ENCODE results near the gene PHF20. TPM values are rescaled to one million over a fixed set of nuclear protein-coding genes. Genes with fewer than 3 reads are reported as not detected.
A peak's percentile ranks its signal among the peaks of the same experiment; 100 is the strongest.
"Not testable (repeated sequence)": the region's sequence is repeated elsewhere in the genome, so short reads cannot be mapped to it uniquely, and the experiment has no call there.

Gene PHF20
- polyA plus RNA-seq, 3 donors = 5.9 to 26.5 (median 16.0) TPM

- peak overlapping the region; percentile 48 for H3K27ac ChIP-seq (ENCODE audit: low read depth, low read length)
- 42 to 57% (median 49%) methylated on average over 5 of the region's 5 CpGs for WGBS, 3 donors
Observed at GRCh38 chr20:35768731-35769664, 2.8 kb upstream of the PHF20 start.

DNA sequence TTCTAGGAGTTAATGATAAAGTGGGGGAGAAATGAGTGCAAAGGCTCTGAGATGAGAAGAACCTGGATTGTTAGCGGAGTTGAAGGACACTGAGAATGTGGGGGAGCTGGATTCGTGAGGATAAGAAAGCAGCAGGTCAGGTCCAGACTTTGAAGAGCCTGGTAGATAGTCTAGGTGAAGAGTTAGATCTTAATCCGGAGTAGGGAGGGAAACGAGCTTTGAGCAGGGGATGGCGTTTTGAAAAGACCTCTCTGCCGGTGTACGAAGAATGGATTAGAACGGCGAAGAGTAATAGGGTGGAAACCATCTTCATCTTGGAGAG, 487 bp upstream of the PHF20 start:
- peak overlapping the region; percentile 70 for H3K27ac ChIP-seq (ENCODE audit: low read depth, low read length)
- whole genome bisulfite sequencing, 3 donors = 67 to 83% (median 73%) methylated on average over 9 of the region's 9 CpGs

- 6 to 27% (median 8%) methylated on average over 8 of the region's 8 CpGs for WGBS, 3 donors
- H3K27ac ChIP-seq (ENCODE audit: low read depth, low read length) = peak overlapping the region; percentile 68
Observed at GRCh38 chr20:35772563-35773058, 796 bp downstream of the PHF20 start.

GRCh38 chr20:35773154-35773751, 1.4 kb downstream of the PHF20 start:
- no peak overlapping the region for H3K27ac ChIP-seq (ENCODE audit: low read depth, low read length)
- WGBS, 3 donors = 36 to 60% (median 39%) methylated on average over 8 of the region's 8 CpGs

- WGBS, 3 donors = 76 to 82% (median 81%) methylated on average over 1 of the region's 1 CpG
- H3K27ac ChIP-seq (ENCODE audit: low read depth, low read length) = no peak overlapping the region
Observed at GRCh38 chr20:35774391-35774790, 2.6 kb downstream of the PHF20 start.

DNA sequence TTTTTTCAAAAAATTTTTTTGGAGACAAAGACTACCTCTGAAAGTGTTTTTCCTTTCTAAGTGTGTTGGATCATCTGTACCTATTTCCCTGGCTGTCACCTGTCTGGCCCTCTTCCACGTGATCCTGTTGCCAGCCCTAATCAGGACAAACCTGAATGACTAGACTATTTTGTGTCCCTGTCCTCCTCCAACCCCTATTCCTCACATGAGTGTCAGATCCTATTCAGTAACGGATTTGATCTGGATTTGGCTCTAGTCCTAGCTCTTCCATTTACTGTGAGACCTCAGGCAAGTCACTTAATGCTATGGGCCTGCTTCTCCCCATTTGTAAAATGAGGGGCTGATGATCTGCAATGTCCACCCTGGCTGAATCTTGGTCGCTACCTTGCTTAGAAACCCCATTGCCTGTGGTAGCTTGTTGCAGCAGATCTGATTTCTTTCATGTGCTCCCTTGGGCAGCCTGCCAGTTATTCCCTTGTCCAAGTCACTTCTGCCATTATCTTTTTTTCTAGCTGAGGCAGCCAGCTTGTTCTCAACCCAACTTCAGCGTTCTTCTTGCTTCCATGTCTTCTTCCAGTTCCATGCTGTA, 4.8 kb downstream of the PHF20 start:
- 33 to 77% (median 67%) methylated on average over 4 of the region's 4 CpGs for WGBS, 3 donors
- H3K27ac ChIP-seq (ENCODE audit: low read depth, low read length) = no peak overlapping the region

DNA sequence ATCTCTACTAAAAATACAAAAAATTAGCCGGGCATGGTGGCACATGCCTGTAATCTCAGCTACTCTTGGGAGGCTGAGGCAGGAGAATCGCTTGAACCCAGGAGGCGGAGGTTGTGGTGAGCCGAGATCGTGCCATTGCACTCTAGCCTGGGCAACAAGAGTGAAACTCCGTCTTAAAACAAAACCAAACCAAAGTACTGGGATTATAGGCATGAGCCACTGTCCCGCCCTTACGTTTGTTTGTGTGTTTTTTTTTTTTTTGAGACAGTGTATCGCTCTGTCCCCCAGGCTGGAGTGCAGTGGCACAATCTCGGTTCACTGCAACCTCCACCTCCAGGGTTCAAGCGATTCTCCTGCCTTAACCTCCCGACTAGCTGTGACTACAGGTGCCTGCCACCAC, 12.0 kb downstream of the PHF20 start:
- 95 to 96% (median 96%) methylated on average over 12 of the region's 12 CpGs for WGBS, 3 donors
- H3K27ac ChIP-seq (ENCODE audit: low read depth, low read length) = not testable (repeated sequence)

GRCh38 chr20:35785541-35785940, 13.7 kb downstream of the PHF20 start:
- 92 to 98% (median 98%) methylated on average over 4 of the region's 4 CpGs for WGBS, 3 donors
- not testable (repeated sequence) for H3K27ac ChIP-seq (ENCODE audit: low read depth, low read length)

- no peak overlapping the region for H3K27ac ChIP-seq (ENCODE audit: low read depth, low read length)
- WGBS, 3 donors = 97 to 100% (median 97%) methylated on average over 4 of the region's 4 CpGs
Observed at GRCh38 chr20:35788796-35789195, 17.0 kb downstream of the PHF20 start.

DNA sequence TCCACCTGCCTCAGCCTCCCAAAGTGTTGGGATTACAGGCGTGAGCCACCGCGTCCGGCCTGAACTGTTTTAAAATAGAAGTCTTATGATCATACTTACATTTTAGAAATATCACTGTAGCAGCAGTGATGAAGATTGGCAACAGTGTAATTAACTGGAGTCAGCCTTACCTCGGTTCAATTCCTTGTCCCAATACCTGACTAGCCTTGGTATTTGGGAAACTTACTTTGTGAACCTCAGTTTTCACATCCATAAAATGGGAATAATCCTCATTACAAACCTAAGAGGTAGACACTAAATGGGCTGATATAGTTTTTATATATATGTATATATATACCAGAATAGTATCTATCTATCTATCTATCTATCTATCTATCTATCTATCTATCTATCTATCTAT, 19.3 kb downstream of the PHF20 start:
- WGBS, 3 donors = 95 to 99% (median 97%) methylated on average over 5 of the region's 5 CpGs
- no peak overlapping the region for H3K27ac ChIP-seq (ENCODE audit: low read depth, low read length)

DNA sequence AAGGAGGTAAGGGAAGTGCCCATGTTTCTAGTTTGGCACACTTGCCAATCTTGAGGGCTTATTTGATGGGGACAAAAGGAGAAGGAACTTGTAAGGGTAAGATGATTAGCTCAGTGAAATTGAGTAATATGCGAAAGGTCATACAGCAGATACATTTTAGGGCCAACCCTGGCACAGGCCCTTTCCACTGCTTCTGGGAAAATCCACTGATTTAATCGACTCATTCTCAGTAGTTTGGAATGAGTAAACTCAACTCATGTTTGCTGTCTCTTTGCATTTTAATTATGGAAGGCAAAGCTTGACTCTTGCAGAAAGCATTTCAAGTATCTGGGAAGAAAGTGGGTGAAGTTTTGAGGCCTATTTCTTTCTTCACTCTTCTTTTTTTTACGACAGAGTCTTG, 20.0 kb downstream of the PHF20 start:
- WGBS, 3 donors = 40 to 73% (median 46%) methylated on average over 3 of the region's 3 CpGs
- H3K27ac ChIP-seq (ENCODE audit: low read depth, low read length) = no peak overlapping the region

DNA sequence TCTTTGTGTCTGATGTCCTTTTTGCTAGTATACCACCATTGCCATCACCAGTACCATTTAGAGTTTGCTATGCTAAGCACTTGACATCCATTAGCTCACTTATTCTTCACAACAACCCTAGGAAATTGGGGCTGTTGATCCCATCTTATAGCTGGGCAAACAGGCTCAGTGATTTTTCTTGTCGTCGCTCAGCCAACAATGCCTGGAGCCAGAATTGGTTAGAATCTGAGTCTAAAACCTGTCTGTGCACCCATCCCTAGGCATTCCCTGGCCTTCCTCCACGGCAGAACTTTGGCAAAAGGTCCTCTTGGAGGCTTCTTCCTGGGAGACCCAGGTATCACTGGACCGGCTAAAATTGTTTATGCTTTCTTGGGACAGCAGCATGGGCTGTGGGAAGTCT, 20.9 kb downstream of the PHF20 start:
- WGBS, 3 donors = 92 to 97% (median 95%) methylated on average over 4 of the region's 4 CpGs
- no peak overlapping the region for H3K27ac ChIP-seq (ENCODE audit: low read depth, low read length)

DNA sequence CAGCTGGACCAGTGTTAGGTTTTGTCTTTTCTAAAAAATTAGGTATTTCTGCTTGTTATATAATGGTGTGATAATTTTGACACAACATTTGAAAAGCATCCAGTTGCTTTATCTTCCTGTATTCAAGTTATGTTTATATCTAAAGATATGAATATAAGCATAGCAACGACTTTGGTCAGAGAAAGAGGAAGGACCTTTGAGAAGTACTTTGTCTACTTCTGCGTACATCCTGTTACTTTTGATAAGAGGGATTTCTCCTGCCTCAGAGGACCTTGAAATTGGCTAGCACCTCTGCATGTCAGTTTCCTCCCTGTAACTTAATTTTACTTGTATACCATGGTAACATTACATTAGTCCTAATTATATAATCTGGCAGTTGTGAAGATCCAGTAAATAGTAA, 24.8 kb downstream of the PHF20 start:
- WGBS, 3 donors = 21 to 41% (median 25%) methylated on average over 2 of the region's 2 CpGs
- no peak overlapping the region for H3K27ac ChIP-seq (ENCODE audit: low read depth, low read length)

DNA sequence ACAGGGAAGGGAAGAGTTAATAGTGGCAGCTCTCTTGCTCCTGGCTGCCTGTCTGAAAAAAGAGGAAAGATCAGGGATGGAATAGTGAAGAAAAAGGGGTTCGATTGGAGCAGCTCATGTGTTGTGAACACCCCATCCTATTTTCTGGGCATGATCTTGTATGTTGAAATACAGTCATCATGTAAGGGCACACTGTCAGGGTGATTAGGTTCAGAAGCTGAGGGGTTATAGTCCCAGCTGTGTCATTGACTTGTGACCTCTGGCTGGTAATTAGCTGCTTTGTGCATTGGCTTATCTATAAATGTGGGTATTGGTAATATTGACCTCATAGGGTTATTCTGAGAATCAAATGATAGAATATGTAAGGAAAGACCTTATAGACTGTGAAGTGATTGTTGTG, 30.1 kb downstream of the PHF20 start:
- WGBS, 3 donors = 75 to 84% (median 84%) methylated on average over 1 of the region's 1 CpG
- H3K27ac ChIP-seq (ENCODE audit: low read depth, low read length) = no peak overlapping the region

GRCh38 chr20:35806075-35806474, 34.3 kb downstream of the PHF20 start:
- 96 to 100% (median 96%) methylated on average over 3 of the region's 3 CpGs for WGBS, 3 donors
- H3K27ac ChIP-seq (ENCODE audit: low read depth, low read length) = no peak overlapping the region

GRCh38 chr20:35807877-35808276, 36.1 kb downstream of the PHF20 start:
- H3K27ac ChIP-seq (ENCODE audit: low read depth, low read length) = no peak overlapping the region
- WGBS, 3 donors = 83 to 88% (median 84%) methylated on average over 2 of the region's 2 CpGs

- no peak overlapping the region for H3K27ac ChIP-seq (ENCODE audit: low read depth, low read length)
- 75 to 94% (median 92%) methylated on average over 2 of the region's 2 CpGs for WGBS, 3 donors
Observed at GRCh38 chr20:35820715-35821114, 48.9 kb downstream of the PHF20 start.

- H3K27ac ChIP-seq (ENCODE audit: low read depth, low read length) = no peak overlapping the region
- WGBS, 3 donors = 93 to 96% (median 95%) methylated on average over 8 of the region's 8 CpGs
Observed at GRCh38 chr20:35821807-35822242, 50.0 kb downstream of the PHF20 start.

DNA sequence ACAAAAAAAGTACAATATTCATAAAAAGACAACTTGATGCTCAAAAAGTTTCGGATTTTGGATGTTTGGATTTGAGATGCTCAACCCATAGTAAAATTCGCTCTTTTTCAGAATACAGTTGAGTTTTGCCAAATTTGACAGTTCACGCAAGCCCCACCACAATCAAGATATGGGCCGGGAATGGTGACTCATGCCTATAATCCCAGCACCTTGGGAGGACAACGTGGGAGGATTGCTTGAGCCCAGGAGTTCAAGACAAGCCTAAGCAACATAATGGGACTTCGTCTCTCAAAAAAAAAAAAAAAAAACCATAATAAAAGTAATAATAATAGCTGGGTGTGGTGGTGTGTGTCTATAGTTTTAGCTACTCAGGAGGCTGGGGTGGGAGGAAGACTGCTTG, 51.3 kb downstream of the PHF20 start:
- H3K27ac ChIP-seq (ENCODE audit: low read depth, low read length) = no peak overlapping the region
- WGBS, 3 donors = 84 to 96% (median 91%) methylated on average over 6 of the region's 6 CpGs
